Kidney (tissue), 14 donors: ENCODE measurements around the gene CYB561. TPM values are rescaled to one million over a fixed set of nuclear protein-coding genes. Genes with fewer than 3 reads are reported as not detected.

Experiments
- DNase-seq, 5 donors: peaks; one replicate each; pipeline ENCODE4 v3.0.0-alpha.2; 2013 to 2020
- FAIRE-seq: peaks from 2 replicates; lab custom pipeline; 2012; peaks lifted over from hg19 to GRCh38; lab: Jason Lieb, UNC
- H3K27ac ChIP-seq, 2 donors: one replicate each; pipeline ENCODE4 v1.7.0; 2013; ENCODE audit warnings: low read depth in 2 of 2, low read length in 2 of 2, inconsistent platforms in 1 of 2
- H3K27me3 ChIP-seq: one replicate; pipeline ENCODE4 v1.7.1; 2013; ENCODE audit warnings: low read length, inconsistent platforms; ENCODE audit not compliant: control insufficient read depth, insufficient read depth
- H3K36me3 ChIP-seq, 3 donors: one replicate each; pipeline versions ENCODE4 v1.7.0 to v1.7.1; 2013; ENCODE audit warnings: low read length in 3 of 3, control low read depth in 1 of 3, inconsistent platforms in 1 of 3; ENCODE audit not compliant: insufficient read depth in 3 of 3, control insufficient read depth in 2 of 3
- H3K4me1 ChIP-seq, 3 donors: one replicate each; pipeline versions ENCODE4 v1.7.0 to v1.7.1; 2013; ENCODE audit warnings: low read length in 3 of 3, inconsistent platforms in 1 of 3, low read depth in 1 of 3; ENCODE audit not compliant: control insufficient read depth in 2 of 3, insufficient read depth in 2 of 3
- H3K4me3 ChIP-seq, 3 donors: one replicate each; pipeline versions ENCODE4 v1.7.0 to v1.8.1; 2013; ENCODE audit warnings: low read length in 3 of 3, control low read depth in 1 of 3, inconsistent platforms in 1 of 3
- H3K9ac ChIP-seq, 3 donors: one replicate each; pipeline versions ENCODE4 v1.7.0 to v1.7.1; 2013; ENCODE audit warnings: low read length in 3 of 3, control low read depth in 1 of 3, inconsistent platforms in 1 of 3
- H3K9me3 ChIP-seq, 3 donors: one replicate each; pipeline versions ENCODE4 v1.7.0 to v1.7.1; 2013; ENCODE audit warnings: low read length in 3 of 3, control low read depth in 1 of 3, inconsistent platforms in 1 of 3; ENCODE audit not compliant: control insufficient read depth in 2 of 3, insufficient read depth in 1 of 3
- CTCF ChIP-seq: IDR thresholded peaks from 3 replicates; pipeline ENCODE4 v1.5.1; 2012; ENCODE audit warnings: mild to moderate bottlenecking, moderate library complexity, borderline replicate concordance; ENCODE audit not compliant: insufficient read depth; ENCODE audit errors: extremely low read depth
- intact Hi-C: fragments of 100-400 bp; cut with DNase I; formaldehyde crosslinking; loops from one replicate; pipeline ENCODE4 v1.11.1; 2022
- polyA plus RNA-seq: library from polyadenylated mRNA; stranded (reverse); fragments of 350-450 nt; fragmentation: Illumina TruSeq; extraction: RNeasy Lipid Tissue Mini Kit (QIAGEN cat#74804); gene quantifications from one replicate; pipeline ENCODE4 v1.2.3, GENCODE V29; 2014; ENCODE audit warnings: low read depth, low replicate concordance; ENCODE audit not compliant: insufficient read depth
- total RNA-seq: library from RNA; stranded (reverse); fragmentation: NEBNext Ultra II Directional; extraction: Animal tissue kit (Norgen Biotek cat#: 25700); gene quantifications from one replicate; pipeline ENCODE4 v1.2.1, GENCODE V29; 2021
- donor health status: control.
- donor health status: control.
- donor health status: control.
- donor health status: control.
- donor health status: control.
- donor health status: DM: yes; HTN: yes; CAD: no.
- donor health status: Normal renal cell carcinoma (clear cell type).

CYB561 gene
- total and polyA plus RNA-seq, 2 donors from 2014 or later, result 38.4 to 51.1 TPM

DNA sequence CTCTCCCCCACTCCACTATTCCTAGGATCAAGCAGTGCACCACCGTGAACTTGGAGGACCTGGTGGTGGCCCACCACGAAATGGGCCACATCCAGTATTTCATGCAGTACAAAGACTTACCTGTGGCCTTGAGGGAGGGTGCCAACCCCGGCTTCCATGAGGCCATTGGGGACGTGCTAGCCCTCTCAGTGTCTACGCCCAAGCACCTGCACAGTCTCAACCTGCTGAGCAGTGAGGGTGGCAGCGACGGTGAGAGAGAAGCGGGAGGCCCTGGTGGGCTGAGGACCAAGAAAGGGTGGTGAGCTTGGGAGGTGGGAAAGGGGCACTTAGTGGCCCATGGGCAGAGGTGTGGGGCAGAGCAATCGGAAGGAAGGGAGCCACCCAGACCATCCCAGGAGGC, 47.3 kb upstream of the CYB561 start:
- Histone ChIP-seq H3K27ac (peak overlapping the region; percentile 32 to 43), H3K4me3 (no peak overlapping the region), H3K4me1 (peaks cover 0 to 22% (median 20%) of the 10 kb centered on the region in 3 donors), H3K27me3 (no peaks in the 10 kb centered on the region), H3K9me3 (no peaks in the 10 kb centered on the region), H3K36me3 (no peaks in the 10 kb centered on the region), H3K9ac (no peak overlapping the region)
- intact Hi-C loops, result no loop called here
- TF ChIP-seq CTCF, result no peak
- DNase-seq (no peak), FAIRE-seq (no peak)

DNA sequence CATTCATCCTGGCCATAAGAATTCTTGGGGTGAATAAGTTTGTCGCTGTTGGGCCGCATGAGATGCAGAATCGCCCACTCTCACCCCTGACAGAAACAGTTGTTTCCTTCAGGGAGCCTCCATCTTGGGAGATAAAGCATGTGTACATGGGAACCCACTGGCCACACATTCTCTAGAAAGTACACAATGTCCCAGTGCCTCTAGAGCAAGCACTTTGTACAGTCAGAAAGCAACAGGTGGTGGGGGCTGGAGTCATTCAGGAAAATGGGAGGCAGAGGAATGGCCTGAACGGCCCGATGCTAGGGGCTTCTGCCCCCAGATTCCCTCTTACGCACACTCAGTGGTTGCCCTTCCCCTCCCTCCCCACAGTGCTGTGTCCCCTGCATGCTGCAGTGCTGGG, 46.8 kb upstream of the CYB561 start:
- H3K27ac ChIP-seq, result peak overlapping the region; percentile 32 to 43
- no peaks in the 10 kb centered on the region for H3K36me3 ChIP-seq
- peaks cover 0 to 20% (median 20%) of the 10 kb centered on the region in 3 donors for H3K4me1 ChIP-seq
- H3K9ac ChIP-seq, result no peak overlapping the region
- DNase-seq (no peak), FAIRE-seq (no peak)
- H3K9me3 ChIP-seq, result no peaks in the 10 kb centered on the region
- no peak overlapping the region for H3K4me3 ChIP-seq
- intact Hi-C loops, result no loop called here
- no peak for TF ChIP-seq CTCF
- no peaks in the 10 kb centered on the region for H3K27me3 ChIP-seq

DNA sequence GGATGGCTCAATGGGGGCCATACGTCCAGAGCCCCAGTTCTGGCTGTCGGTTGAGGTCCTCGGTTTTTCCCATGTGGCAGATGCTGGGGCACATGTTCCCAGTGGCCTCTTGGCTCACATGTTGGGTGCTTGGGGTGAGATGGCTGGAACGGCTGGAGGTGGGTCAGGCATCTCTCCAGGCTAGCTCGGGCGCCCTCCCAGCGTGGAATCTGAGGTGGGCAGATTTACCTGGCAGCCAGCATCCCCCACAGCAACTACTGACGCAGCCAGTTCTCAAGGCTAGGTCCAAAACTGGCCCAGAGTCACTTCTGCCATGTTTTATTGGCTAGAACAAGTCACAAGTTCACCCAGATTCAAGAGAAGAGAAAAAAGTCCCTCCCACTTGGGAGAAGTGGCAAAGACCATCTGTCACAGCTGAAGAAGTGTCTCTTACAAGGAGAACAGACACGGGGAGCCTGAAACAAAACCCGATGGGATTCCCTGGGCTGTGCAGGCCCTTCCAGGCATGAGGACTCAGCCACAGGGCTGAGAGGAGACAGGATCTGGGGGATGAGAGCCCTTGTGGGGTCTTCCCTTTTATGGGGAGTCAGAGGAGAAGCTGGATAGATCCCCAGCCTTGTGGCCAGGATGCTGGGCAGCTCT, 46.0 kb upstream of the CYB561 start:
- H3K9ac ChIP-seq, result no peak overlapping the region
- H3K4me1 ChIP-seq, result peaks cover 0 to 20% (median 19%) of the 10 kb centered on the region in 3 donors
- no peak overlapping the region for H3K4me3 ChIP-seq
- DNase-seq (peak in 4 of 5 donors; percentile 16 to 70 (median 48)), FAIRE-seq (no peak)
- H3K9me3 ChIP-seq, result no peaks in the 10 kb centered on the region
- no peaks in the 10 kb centered on the region for H3K36me3 ChIP-seq
- H3K27ac ChIP-seq, result no peak overlapping the region
- TF ChIP-seq CTCF, result no peak
- intact Hi-C loops, result no loop called here
- H3K27me3 ChIP-seq, result no peaks in the 10 kb centered on the region
